ENCODE measurements around the gene CDKN1A. TPM values are rescaled to one million over a fixed set of nuclear protein-coding genes. Genes with fewer than 3 reads are reported as not detected.
A peak's percentile ranks its signal among the peaks of the same experiment; 100 is the strongest.
"Not testable (repeated sequence)": the region's sequence is repeated elsewhere in the genome, so short reads cannot be mapped to it uniquely, and the experiment has no call there.

The CDKN1A gene
- total RNA-seq, 1 donor from 2014 or later = 99.0 TPM

DNA sequence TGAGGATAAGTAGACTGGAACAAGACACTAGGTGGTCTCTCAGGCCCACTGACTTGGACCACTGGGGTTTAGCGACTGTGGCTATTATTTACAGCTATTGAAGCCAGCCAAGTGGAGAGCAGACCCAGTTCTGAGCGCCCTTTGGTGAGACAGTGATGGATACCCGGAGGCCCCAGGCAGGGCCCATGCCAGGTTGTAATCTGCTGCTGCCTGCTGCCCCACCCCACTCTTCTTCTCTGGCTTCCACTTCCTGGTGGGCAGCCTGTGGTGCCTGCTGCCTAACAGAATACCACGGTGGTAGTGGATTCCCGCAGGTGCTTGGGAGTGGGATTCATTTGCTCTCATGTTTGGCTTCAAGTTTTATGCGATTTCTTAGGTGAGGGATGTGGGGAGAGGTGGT, 19.7 kb downstream of the CDKN1A start:
- no peak for DNase-seq

DNA sequence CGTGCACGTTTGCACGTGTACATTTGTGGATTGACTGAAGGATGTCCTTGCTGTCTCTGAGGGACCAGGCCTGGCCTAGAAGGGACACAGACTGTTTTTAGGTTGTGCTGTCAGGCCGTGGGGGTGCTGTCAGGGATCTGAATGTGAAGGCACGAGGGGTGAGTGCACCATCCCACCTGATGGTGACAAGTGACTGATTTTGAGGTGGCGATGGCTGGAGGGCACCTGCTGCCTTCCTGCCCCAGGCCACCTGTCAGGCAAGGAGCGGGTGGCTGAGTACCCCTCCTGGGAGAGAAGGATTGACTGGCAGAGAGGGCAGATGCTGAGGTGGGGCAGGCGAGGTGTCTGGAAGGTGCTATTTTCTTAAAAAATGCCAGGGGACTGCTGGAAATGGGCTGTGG, 20.4 kb downstream of the CDKN1A start:
- no peak for DNase-seq

DNA sequence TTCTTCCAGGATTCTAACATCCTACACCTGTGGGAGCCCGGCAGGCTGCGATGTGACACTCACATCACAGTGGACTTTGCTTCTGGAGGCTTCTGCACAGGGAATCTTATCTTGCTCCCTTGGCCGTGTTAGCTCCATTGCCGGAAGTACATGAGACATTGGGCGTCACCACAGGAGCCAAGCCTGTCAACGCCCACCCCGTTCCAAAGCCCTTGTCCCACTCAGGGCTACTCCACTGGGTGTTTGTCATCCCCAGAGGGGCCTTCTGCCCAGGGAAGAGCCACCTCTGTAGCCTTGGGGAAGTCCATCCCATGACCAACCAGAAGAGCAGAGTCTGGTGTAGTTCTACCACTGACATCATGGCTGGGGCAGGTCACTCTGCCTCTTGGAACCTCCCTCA, 20.8 kb downstream of the CDKN1A start:
- no peak for DNase-seq

DNA sequence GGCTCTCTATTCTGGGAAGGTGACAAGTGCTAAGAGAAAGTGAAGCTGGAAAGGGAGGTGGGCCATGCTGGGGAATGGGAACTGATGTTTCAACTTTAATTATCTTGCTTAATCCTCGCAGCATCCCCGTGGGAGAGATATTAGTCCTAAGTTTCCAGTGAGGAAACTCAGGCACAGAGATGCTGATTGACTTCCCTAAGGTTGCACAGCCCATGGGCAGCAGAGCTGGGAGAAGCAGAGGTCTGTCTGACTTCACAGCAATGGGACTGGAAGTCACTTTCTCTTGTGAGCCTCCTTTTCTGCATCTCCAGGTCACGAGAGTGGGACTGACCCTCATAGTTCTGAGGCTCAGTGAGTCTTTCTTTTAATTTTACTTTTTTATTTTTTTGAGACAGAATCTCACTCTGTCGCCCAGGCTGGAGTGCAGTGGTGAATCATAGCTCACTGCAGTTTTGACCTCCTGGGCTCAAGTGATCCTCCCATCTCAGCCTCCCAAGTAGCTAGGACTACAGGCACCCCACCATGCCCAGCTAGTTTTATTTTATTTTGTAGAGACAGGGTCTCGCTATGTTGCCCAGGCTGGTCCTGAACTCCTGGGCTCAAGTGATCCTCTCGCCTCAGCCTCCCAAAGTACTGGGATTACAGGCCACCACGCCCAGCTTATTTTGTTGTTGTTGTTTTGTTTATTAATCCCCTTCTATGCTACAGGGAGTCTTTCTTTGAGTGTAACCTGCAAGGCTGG, 21.7 kb downstream of the CDKN1A start:
- DNase-seq = no peak

DNA sequence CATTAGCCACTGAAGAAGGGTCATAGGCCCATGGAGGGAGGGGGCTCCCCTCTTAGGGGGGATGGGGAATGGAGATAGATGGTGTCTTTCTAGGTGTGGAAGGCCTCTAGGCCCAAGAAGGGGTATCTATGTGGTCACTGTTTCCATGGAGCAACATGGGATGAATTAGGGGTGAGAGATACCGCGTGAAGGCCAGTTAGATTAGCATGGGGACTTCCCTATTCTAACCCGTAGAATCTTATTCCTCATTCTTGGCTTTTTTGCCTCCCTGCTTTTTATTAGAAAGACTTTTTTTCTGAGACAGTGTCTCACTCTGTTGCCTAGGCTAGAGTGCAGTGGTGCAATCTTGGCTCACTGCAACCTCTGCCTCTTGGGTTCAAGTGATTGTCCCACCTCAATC, 22.3 kb downstream of the CDKN1A start:
- DNase-seq = no peak

DNA sequence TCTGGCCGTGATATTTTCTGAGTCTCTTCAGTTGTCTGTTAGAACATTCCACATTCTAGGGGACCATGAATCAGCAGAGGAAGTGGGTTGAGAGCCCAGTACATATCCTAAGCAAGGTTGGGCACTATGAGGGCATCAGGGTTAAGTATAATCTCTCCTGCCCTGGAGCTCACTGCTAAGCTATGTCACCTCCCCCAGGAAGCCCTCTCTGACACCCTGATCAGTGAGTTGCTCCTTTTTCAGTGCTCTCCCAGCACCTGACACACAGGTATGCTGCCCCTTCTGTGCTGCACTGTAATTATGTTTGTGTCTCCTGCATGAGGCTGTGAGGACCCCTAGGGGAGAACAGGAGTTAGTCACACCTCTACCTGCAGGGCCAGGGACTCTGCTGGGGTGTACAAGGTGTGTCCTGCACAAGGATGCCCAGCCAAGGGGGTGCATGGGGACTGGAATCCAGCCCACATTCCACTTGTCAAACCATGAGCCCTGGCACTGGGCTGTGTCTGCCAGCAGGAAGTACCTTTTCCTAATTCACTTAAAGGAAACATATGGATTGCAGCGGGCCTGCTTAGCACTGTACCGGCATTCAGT, 23.0 kb downstream of the CDKN1A start:
- DNase-seq = no peak

DNA sequence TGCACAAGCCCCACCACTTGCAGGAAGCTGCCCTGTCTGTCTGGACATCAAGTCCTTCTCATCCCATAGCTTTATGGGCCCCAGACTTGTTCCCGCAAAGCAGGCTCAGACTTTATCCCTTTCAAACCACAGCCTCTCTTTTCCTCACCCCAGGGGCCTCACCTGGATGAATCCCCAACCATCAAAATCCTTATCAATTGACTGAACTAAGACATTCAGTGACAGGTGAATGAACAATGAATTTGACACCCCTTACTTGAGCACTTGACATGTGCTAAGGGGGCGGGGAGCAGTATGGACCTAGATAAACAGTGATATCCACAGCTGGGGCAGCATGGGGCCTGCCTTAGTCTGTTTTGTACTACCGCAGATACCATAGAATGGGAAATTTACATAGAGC, 24.1 kb downstream of the CDKN1A start:
- no peak for DNase-seq

DNA sequence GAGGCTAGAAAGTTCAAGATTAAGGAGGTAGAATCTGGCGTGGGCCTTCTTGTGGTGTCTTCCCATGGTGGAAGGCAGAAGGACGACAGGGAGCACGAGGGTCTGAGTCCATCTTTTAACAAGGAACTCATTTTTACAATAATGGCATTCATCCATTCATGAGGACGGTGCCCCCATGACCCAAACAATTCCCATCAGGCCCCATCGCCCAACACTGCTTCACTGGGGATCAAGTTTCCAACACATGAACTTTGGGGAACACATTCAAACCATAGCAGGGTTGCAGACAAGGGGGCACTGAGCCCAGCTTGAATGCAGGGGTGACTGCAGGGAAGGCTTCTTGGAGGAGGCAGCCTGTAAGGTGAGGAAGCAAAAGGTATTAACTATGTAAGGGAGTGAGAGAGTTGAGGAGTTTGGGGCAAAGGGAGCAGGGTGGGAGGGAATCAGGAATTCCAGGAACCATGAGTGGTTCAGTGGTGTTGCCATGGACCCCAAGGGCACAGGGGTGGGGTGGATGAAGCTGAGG, 24.6 kb downstream of the CDKN1A start:
- DNase-seq = no peak

DNA sequence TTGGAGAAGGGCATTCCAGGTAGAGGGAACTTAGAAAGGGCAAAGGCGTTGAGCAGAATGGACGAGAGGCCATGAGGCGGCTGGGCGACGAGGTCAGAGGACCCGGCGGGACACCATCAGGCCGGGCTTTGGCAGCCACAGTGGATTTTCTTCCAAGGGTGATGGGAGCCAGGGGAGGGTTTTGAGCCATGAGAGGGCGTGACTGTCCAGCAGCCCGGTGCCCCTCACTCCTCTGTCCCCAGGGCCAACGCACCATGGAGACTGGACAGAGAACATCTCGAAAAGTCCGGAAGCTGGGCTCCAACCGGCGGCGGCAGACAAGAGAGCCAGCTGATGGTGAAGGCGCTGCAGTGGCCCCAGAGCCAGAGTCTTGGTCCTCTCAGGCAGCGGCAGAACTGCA, 25.5 kb downstream of the CDKN1A start:
- no peak for DNase-seq

DNA sequence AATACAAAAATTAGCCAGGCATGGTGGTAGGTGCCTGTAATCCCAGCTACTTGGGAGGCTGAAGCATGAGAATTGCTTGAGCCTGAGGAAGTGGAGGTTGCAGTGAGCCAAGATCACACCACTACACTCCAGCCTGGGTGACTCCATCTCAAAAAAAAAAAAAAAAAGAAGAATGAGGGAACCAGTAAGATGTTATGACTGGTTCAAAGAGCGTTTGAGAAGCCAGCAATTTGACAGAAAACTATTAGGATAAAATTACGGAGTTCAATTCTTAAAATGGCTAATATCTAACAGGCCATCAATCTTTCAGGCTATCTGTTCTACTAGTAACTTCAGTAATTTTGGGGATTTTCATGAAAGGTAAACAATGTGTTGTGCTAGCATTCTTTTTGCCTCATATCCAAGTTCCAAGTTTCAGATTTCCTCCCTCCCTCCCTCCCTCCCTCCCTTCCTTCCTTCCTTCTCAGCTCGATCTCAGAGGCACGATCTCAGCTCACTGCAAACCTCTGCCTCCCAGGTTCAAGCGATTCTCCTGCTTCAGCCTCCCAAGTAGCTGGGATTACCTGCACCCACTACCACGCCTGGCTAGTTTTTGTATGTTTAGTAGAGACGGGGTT, 26.6 kb downstream of the CDKN1A start:
- not testable (repeated sequence) for DNase-seq

DNA sequence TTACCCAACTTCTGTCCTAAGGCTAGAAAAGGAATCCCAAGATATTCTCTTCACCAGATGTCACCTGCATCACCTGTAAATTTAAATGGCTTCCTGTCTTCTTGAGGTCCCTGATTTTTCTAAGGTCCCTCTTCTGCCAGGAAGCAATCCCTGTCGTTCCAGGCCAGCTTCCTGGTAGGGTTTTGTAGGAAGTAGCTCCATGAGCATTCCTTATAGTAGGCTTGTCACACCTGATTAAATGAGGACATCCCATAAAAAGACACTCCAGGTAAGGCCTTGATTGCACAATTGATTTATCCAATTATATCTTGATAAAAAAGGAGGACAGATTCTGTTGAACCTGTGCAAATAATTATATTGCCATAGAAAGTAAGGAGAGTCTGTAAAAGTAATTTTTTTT, 27.8 kb downstream of the CDKN1A start:
- no peak for DNase-seq

DNA sequence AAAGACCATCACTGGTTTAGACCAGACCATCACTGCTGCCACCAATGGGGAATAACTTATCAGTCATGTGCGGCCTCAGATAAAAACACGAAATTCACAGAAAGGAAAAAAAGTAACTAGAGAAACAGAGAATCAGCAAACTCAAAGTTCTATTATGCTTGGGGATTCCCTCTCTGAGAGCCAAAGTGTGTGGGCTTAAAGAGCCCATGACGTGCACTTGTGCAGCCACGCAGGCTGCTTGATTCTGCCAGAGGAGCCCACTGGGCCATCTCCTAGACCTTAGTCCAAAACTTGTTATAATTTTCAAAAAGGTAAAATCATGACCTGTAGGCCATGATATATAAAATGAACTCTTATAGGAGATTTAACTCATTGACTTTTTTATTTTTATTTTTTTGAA, 34.3 kb downstream of the CDKN1A start:
- DNase-seq = no peak

DNA sequence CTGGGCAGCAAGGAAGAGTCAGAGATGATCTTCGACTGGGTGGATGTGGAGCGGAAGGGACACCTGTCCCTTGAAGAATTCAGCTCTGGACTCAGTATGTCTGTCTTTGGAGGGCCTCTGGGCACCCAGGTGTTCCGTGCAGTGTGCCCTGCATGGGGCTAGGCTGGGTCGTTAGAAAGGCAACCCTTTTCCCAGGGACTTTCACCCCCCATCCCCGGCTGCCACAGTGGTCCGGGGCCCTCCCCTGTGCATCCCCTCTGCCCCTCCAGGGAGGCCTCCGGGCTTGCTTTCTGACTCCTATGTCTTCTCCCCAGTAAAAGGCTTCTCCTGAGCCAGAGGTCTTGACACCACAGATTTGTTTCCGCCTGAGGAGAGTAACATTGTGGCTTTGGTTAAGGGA, 35.3 kb downstream of the CDKN1A start:
- DNase-seq = no peak

DNA sequence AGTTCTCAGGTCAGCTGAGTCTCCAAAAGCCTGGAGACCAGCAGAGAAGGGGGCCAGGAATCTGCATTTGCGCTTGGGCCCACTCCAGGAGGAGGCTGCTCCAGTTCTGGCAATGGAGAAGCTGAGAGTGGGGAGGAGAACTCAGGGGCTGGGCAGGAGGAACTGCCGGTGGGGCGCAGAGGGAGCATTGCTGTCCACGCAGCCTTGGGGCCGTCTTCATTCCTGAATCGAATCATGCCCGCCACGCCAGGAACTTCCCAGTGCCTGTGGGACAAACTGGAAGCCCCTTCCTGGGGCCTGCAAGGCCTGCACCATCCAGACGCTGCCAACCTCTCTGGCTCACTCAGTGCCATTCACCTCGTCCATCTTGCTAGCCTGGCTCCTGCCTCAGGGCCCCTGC, 36.0 kb downstream of the CDKN1A start:
- DNase-seq = no peak

DNA sequence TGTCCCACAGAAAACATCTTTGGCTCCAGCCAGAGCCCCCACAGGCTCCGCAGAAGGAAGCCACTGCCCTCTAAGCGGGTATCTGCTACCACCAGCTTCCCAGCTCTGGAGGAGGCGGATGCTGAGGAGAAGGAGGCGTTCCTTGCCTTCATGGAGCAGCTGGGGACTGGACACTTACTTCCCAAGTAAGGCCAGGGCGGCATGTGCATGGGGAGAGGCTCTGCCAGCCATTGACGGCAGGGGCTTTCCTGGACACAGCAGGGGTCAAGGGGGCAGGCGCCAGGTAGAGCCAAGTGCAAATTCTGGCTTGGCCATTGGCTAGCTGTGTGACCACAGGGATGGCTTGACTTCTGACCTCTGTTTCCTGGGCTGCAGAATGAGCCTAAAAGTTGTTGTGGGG, 37.0 kb downstream of the CDKN1A start:
- DNase-seq = no peak

DNA sequence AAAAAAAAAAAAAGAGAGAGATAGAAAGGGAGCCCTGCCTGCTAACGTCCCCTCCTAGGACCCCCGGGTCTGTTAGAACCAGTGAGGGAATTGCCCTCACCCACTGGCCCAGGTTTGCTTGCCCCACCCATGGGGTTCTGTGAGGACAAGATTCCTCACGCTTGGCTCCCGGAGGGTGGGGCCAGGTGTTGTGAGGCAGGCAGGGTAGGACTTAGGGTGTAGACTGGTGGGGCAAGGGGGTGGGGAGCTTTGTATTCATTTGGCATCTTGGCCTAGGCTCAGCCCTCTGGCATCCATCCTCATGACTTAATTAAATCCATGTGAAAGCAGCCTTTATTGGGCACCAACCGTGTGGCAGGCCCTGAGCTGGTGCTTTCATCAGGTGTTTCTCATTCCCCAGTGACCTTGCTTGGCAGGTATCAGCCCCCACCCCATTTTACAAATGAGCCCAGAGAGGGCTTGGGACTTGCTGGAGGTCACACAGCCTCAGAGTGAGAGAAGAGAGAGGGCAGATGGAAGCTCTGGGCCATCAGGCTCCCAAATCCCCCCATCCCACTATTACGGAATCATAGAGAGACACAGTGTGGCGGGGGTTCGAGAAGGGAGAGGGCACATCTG, 38.1 kb downstream of the CDKN1A start:
- DNase-seq = peak; percentile 23

DNA sequence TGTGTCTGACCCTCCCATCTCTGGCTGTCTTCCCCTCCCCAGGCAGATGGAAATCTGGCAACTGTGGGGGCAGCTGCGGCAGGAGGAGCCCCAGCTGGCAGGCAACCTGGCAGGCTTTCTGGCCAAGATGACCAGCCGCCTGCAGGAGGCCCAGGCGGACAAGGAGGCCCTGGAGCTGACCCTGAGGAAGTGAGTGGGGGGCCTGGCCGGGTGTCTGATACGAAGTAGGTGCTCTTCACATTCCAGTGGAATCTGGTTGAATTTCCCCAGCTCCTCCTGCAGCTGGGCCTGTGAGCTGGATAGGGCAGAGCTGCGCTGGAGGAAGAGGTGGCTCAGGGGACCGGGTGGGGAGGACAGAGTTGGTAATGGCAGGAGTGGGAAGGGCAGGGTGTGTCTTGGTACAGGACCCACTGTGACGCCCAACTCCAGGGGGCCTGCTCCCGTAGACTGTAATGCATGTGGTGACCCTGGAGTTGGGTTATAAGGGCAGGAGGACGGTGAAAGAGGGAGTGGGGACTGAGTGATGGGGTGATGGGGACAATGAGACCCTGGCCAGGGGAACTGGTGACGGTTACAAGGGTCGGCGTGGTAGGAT, 38.8 kb downstream of the CDKN1A start:
- peak; percentile 12 for DNase-seq

DNA sequence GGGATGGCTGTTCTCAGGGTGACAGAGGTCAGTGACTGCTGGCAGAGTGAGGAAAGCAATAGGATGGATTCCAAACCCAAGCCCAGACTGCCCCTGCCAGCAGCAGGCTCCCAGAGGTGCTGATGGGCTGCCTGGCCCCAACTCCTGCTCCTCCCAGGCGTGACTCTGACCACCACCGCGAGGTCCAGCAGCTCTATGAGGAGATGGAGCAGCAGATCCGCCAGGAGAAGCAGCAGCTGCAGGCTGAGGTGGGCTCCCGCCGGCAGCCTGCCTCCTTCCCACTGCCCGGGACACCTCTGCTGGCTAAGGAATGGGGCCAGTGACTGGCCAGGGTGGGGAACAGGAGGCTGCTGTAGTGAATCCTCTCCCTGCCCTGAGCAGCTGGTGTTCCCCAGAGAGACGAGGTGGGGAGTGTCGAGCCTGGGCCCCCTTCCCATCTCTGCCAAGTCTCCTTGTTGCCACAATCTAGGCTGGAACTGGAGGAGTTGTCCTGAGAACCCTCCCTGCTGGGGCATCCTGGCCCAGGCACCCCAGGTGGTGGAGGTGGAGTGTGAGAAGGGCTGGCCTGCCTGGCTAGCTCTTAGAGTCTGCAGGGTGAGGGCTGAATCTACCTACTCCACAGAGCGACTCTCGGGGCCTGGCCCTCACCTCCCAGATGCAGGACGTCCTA, 39.5 kb downstream of the CDKN1A start:
- DNase-seq = no peak

DNA sequence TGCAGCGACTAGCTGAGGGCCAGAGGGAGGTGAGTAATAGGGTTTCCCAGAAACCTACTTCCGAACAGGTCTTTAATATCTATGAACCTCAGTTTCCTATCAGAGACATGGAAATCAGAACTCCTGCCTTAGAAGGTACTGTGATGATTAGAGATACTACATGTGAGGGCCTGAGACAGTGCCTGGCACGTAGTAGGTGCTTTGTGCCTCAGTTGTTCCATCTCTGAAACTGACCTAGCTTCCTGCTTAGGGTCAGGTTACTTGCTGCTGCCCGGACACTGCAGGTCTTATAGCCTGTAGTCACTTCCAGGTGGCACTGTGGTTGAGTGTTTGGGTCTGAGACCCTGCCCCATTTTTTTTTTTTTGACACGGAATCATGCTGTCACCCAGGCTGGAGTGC, 40.0 kb downstream of the CDKN1A start:
- DNase-seq = no peak

DNA sequence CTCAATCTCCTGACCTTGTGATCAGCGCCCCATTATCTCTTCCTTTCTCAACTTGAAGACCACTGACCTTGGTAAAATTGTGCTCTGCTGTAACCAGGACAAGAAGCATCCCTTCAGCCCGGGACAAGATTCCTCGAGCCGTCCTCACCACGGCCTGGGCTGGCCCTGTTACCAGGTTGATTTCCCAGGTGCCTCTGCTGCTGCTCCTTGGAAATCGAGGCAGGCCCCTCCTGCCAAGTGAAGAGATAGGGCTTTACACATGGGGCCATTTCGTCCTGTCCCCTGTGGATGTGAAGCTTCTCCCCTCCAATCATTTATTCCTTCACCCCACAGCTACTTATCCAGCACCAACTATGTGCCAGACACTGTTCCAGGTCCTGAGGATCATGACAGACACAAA, 40.6 kb downstream of the CDKN1A start:
- DNase-seq = no peak

DNA sequence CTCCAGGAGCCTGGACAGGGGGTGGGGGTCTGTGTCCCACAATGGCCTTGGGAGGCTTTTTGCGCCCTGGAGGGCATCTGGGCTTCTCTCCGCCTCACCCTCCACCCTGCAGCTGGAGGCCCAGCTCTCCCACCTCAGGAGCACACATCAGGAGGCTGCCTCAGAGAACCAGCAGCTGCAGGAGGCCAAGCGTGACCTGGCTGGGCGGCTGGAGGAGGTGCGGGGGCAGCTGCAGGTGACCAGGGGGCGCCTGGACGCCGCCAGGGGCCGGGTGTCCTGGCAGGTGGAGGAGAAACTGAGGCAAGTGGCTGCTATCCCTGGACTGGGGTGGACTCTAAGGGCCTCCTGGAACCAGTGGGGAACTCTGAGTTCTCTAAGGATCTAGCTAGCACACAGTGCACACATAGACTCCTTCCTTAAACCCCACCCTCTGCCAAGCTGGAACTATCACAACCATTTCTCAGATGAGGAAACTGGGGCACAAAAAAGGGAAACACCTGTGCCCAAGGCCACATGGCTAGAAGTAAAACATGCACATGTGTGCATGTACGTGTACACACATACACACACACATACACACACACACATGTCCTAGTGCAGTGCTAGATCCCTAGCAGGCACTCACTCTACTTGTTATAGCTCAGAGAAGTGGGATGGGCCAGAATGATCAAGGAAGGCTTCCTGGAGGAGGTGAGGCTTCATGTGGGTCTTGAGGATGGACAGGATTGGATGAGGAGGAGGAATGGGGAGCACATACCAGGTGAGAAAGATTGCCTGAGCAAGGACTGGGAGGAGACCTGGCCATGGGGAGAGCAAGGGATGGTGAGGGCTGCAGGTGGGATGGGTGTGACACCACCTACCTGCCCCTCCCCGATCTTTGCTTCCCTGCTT, 42.0 kb downstream of the CDKN1A start:
- no peak for DNase-seq

Data from tongue (tissue), 2 donors.